SU-DHL-6 (cell line): ENCODE results near the gene EFCAB8.

ENCODE experiments used
- H2AFZ ChIP-seq: fragments of 200-600 bp; sonication (generic); 2 replicates; pipeline ENCODE4 v1.6.1; 2014; ENCODE audit warnings: low read depth, mild to moderate bottlenecking, moderate library complexity, mixed read lengths, antibody characterized with exemption, low read length; ENCODE audit not compliant: severe bottlenecking
- H3F3A ChIP-seq: fragments of 200-600 bp; shearing (Covaris generic); 2 replicates; pipeline ENCODE4 v1.6.0; 2016; ENCODE audit warnings: antibody characterized with exemption, mild to moderate bottlenecking; ENCODE audit not compliant: insufficient read depth
- H3K27ac ChIP-seq: fragments of 200-600 bp; sonication (generic); 2 replicates; pipeline ENCODE4 v1.5.1; 2016; ENCODE audit warnings: low read depth, mild to moderate bottlenecking, low read length, moderate library complexity, mixed read lengths
- H3K27me3 ChIP-seq: fragments of 200-600 bp; sonication (generic), shearing (Covaris generic); 2 replicates; pipeline ENCODE4 v1.6.0; 2014; ENCODE audit warnings: mild to moderate bottlenecking, low read length
- H3K36me3 ChIP-seq: fragments of 200-600 bp; sonication (generic); 2 replicates; pipeline ENCODE4 v1.6.1; 2014; ENCODE audit warnings: mild to moderate bottlenecking, low read length, mixed read lengths
- H3K4me2 ChIP-seq: fragments of 300-600, 200-600 bp; shearing (Covaris generic), sonication (generic); 2 replicates; pipeline ENCODE4 v1.6.0; 2014; ENCODE audit warnings: low read length, low read depth, mild to moderate bottlenecking; ENCODE audit not compliant: poor library complexity, severe bottlenecking
- H3K4me3 ChIP-seq: fragments of 200-600 bp; sonication (generic); 2 replicates; pipeline ENCODE4 v1.5.1; 2014; ENCODE audit warnings: antibody characterized with exemption, low read length, mild to moderate bottlenecking, mixed read lengths; ENCODE audit not compliant: insufficient read depth, poor library complexity, severe bottlenecking
- H3K79me2 ChIP-seq: fragments of 200-600 bp; sonication (generic); 2 replicates; pipeline ENCODE4 v1.6.1; 2014; ENCODE audit warnings: mild to moderate bottlenecking, low read length, moderate library complexity; ENCODE audit not compliant: insufficient read depth
- H3K9ac ChIP-seq: fragments of 200-600 bp; sonication (generic); 2 replicates; pipeline ENCODE4 v1.7.0; 2014; ENCODE audit warnings: mild to moderate bottlenecking, low read length
- H3K9me2 ChIP-seq: fragments of 200-600 bp; sonication (generic); replicated peaks from 2 replicates; pipeline ENCODE4 v1.6.1; 2014; ENCODE audit warnings: low read length; ENCODE audit not compliant: insufficient read depth
- H3K9me3 ChIP-seq: fragments of 200-600 bp; sonication (generic); 2 replicates; pipeline ENCODE4 v1.6.1; 2014; ENCODE audit warnings: low read length, mixed read lengths; ENCODE audit not compliant: insufficient read depth
- H4K20me1 ChIP-seq: fragments of 200-600 bp; sonication (generic); 2 replicates; pipeline ENCODE4 v1.6.1; 2014; ENCODE audit warnings: low read depth, mild to moderate bottlenecking, antibody characterized with exemption, low read length, moderate library complexity, mixed read lengths
- CTCF ChIP-seq: fragments of 200-600 bp; sonication (generic); IDR thresholded peaks from one replicate; pipeline ENCODE4 v1.5.1; 2017; ENCODE audit warnings: antibody characterized with exemption, mild to moderate bottlenecking, low read length, moderate library complexity; ENCODE audit not compliant: insufficient read depth, poor library complexity, severe bottlenecking
- EZH2phosphoT487 ChIP-seq: fragments of 200-600 bp; sonication (generic), shearing (Covaris generic); conservative IDR thresholded peaks from 2 replicates; pipeline ENCODE4 v1.6.1; 2018; ENCODE audit warnings: mild to moderate bottlenecking, antibody characterized with exemption, low read length, moderate library complexity, mixed read lengths

The EFCAB8 gene

GRCh38 chr20:32888636-32889035 lies 29.9 kb downstream of the EFCAB8 start:
- H3K4me3 ChIP-seq, result no peak overlapping the region
- no peak overlapping the region for H3K27ac ChIP-seq
- no peaks in the 10 kb centered on the region for H4K20me1 ChIP-seq
- H3K79me2 ChIP-seq, result no peaks in the 10 kb centered on the region
- no peak overlapping the region for H2AFZ ChIP-seq
- H3K4me2 ChIP-seq, result no peak overlapping the region
- no peaks in the 10 kb centered on the region for H3K36me3 ChIP-seq
- no peaks in the 10 kb centered on the region for H3K9me3 ChIP-seq
- no peaks in the 10 kb centered on the region for H3K27me3 ChIP-seq
- no peak overlapping the region for H3K9ac ChIP-seq
- no peaks in the 10 kb centered on the region for H3K9me2 ChIP-seq
- H3F3A ChIP-seq, result no peaks in the 10 kb centered on the region
- TF ChIP-seq CTCF, result no peak
- TF ChIP-seq EZH2phosphoT487, result no peak

- H4K20me1 ChIP-seq, result no peaks in the 10 kb centered on the region
- H3K9me3 ChIP-seq, result no peaks in the 10 kb centered on the region
- H3K9ac ChIP-seq, result no peak overlapping the region
- H2AFZ ChIP-seq, result no peak overlapping the region
- no peaks in the 10 kb centered on the region for H3K36me3 ChIP-seq
- no peaks in the 10 kb centered on the region for H3F3A ChIP-seq
- H3K27ac ChIP-seq, result no peak overlapping the region
- TF ChIP-seq CTCF, result no peak
- no peak for TF ChIP-seq EZH2phosphoT487
- H3K79me2 ChIP-seq, result no peaks in the 10 kb centered on the region
- no peaks in the 10 kb centered on the region for H3K27me3 ChIP-seq
- H3K4me2 ChIP-seq, result no peak overlapping the region
- no peak overlapping the region for H3K4me3 ChIP-seq
- H3K9me2 ChIP-seq, result no peaks in the 10 kb centered on the region
Measured at GRCh38 chr20:32889281-32889680, 30.6 kb downstream of the EFCAB8 start.

GRCh38 chr20:32891491-32891890 lies 32.8 kb downstream of the EFCAB8 start:
- no peak overlapping the region for H3K9ac ChIP-seq
- no peaks in the 10 kb centered on the region for H3K9me3 ChIP-seq
- H3K4me2 ChIP-seq, result no peak overlapping the region
- H3F3A ChIP-seq, result no peaks in the 10 kb centered on the region
- H3K27ac ChIP-seq, result no peak overlapping the region
- H3K9me2 ChIP-seq, result no peaks in the 10 kb centered on the region
- no peak overlapping the region for H3K4me3 ChIP-seq
- H2AFZ ChIP-seq, result no peak overlapping the region
- H3K36me3 ChIP-seq, result no peaks in the 10 kb centered on the region
- TF ChIP-seq CTCF (no peak), EZH2phosphoT487 (no peak)
- H3K27me3 ChIP-seq, result no peaks in the 10 kb centered on the region
- H3K79me2 ChIP-seq, result no peaks in the 10 kb centered on the region
- H4K20me1 ChIP-seq, result no peaks in the 10 kb centered on the region
